ENCODE measurements around the gene KRTAP10-9.
"Not testable (repeated sequence)": the region's sequence is repeated elsewhere in the genome, so short reads cannot be mapped to it uniquely, and the experiment has no call there.

The KRTAP10-9 gene, protein sequence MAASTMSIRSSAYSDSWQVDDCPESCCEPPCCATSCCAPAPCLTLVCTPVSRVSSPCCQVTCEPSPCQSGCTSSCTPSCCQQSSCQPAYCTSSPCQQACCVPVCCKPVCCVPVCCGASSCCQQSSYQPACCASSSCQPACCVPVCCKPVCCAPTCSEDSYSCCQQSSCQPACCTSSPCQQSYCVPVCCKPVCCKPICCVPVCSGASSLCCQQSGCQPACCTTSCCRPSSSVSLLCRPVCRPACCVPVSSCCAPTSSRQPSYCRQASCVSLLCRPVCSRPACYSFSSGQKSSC

DNA sequence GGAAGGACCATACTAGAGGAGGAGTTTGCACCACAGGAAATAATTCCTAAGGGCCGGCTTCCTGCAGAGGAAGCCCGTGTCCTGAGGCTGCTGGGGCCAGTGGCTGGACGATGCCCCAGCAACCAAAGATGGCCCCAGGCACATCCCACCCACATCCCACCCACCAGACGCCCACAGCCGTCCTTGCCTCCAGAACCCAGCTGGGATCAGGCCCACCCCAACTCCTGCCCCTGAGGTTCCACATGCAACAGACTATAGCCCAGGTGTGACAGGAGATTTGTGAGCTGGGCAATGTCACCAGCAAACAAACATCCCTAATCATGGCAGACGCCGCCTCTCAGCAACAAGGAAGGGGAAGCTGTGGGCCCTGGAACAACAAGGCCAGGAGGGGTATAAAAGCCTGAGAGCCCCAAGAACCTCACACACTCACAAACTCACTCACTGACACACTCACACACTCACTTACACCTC, at the start of gene KRTAP10-9:
Gene KRTAP10-9, plus strand, starts transcription at position 421 of the 471 bp plus-strand sequence. CDS start 79 bp downstream, outside the sequence.
- no peak for DNase-seq

DNA sequence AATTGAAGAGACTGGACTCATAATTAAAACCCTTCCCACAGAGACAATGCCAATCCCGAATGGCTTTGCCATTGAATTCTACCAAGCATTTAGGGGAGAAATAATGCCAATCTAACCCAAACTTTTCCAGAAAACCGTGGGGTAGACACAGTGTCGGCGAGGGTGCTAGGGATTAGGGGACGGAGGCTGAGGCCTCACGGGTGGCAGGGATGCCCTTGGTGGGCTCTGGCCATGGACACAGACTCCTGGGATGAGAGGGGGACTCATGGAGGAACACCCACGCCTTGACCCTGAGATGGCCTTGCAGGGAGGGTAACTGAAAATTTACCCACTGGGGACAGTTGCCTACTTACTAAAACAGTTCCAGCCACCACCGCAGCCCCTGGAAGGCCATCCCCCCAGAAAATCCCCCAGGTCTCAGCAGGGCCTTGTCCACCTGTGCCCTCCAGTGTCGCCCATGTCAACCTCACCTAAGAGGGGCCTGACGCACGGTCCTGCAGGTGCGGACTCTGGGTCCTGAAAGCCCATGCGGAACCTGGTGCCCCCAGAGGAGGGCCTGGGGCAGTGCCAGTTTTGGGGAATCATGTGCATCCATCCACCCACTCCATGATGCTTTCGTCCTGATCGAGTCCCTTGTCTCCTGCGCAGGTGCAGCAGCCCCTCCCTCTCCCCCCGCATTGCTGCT, 48.4 kb upstream of the KRTAP10-9 start:
- DNase-seq, result no peak

- no peak for DNase-seq
Measured at GRCh38 chr21:44579056-44579832, 47.6 kb upstream of the KRTAP10-9 start.

DNA sequence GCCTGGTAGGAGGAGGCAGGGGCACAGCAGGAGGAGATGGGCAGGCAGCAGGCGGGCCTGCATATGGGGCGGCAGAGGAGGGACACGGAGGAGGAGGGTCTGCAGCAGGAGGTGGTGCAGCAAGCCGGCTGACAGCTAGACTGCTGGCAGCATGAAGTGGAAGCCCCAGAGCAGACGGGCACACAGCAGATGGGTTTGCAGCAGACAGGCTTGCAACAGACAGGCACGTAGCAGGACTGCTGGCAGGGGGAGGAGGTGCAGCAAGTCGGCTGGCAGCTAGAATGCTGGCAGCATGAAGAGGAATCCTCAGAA, 47.1 kb upstream of the KRTAP10-9 start:
- no peak for DNase-seq

DNA sequence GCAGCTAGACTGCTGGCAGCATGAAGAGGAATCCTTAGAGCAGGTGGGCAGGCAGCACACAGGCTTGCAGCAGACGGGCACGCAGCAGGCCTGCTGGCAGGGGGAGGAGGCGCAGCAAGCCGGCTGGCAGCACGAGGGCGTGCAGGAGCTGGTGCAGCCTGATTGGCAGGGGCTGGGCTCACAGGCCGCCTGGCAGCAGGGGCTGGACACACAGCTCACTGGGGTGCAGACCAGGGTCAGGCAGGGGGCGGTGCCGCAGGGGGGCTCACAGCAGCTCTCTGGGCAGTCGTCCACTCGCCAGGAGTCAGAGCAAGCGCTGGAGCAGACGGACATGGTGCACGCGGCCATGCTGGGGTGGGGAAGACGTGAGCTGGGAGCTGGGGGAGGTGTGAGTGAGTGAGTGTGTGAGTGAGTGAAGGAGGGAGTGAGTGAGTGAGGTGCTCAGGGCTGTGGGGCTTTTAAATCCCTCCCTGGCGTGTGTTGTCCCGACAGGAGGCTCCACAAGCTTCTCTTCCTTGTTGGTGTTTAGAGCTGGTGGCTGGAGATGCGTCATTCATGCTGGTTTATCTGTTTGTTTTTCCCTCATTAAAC, 46.6 kb upstream of the KRTAP10-9 start, which contains the start of gene KRTAP10-5:
Gene KRTAP10-5, minus strand, starts transcription at position 374 of the 591 bp plus-strand sequence. Its CDS starts 26 bp downstream, at position 348.
- DNase-seq, result not testable (repeated sequence)

- DNase-seq, result no peak
Measured at GRCh38 chr21:44581158-44581557, 45.7 kb upstream of the KRTAP10-9 start.

GRCh38 chr21:44582055-44582454, 44.8 kb upstream of the KRTAP10-9 start:
- DNase-seq, result no peak

GRCh38 chr21:44583089-44583799, 43.6 kb upstream of the KRTAP10-9 start:
- no peak for DNase-seq

GRCh38 chr21:44583800-44584147, 43.1 kb upstream of the KRTAP10-9 start:
- no peak for DNase-seq

DNA sequence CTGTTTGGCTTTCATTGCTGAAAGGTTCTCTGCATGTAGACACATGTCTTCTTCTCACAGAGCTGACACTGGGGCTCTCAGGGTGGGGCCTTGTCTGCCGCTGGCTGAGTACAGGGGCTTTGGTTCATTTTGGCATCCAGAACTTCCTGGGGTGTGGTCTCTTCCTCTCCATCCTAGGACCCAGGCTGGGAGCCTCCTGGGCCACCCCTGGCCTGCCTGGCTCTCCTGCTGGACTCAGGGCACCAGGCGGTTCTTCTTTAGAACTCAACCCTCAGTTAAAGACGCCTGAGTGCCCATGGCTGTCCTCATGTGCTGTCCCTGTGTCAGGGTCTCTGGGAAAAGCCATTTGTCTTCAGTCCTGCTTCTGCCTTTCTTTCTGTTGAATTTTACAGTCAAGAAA, 41.0 kb upstream of the KRTAP10-9 start:
- no peak for DNase-seq

- DNase-seq, result no peak
Measured at GRCh38 chr21:44589094-44589493, 37.8 kb upstream of the KRTAP10-9 start.

DNA sequence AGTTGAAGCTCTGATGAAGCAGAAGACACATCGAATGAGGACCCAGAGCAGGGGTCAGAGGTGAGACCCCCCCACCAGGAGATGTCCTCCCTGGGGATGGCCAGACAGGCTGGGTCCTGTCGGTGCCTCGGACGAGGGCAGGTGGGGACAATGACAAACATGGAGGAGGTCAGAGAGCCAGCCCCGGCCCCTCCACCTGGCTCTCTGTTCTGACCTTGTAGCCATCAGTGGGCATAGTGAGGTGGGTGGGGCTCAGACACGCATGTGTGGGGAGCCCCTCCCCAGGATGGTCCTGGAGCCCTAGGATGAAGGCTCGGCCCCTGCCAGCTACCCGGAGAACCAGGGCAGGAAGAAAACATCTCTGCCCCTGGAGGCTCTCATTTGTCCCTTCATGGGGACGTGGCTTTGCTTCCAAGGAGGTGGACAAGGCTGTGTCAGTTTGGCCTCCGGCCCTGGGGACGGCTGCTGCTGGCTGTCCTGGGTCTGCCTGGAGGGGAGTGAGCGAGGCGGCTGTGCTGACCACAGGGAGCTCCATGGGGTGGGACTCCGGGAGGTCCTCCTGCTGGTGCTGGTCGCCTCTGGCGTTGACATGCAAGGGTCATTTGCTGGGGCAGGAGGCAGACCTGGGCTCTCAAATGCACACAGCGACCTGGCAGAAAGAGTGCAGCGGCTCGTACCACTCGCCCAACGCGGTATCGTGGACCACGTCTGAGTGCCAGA, 37.1 kb upstream of the KRTAP10-9 start:
- DNase-seq, result no peak

DNA sequence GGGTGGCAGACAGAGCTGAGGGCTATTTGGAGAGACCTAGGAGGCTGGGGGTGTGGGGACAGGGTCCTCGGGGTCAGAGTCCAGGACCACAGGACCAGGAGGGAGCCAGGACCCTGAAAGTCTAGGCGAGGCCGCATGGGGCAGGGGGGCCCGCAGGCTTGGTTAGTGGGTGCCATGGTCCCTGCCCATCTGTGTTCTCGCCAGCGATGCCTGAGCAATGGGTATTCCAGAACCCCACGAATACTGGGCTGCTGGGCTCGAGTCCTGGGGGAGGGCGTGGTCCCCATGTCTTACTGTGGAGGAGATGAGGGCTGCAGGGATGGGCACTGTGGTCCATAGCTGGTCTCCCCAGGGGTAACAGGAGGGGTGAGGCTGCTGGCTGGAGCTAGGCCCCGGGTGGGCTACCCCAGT, 36.6 kb upstream of the KRTAP10-9 start:
- no peak for DNase-seq

DNA sequence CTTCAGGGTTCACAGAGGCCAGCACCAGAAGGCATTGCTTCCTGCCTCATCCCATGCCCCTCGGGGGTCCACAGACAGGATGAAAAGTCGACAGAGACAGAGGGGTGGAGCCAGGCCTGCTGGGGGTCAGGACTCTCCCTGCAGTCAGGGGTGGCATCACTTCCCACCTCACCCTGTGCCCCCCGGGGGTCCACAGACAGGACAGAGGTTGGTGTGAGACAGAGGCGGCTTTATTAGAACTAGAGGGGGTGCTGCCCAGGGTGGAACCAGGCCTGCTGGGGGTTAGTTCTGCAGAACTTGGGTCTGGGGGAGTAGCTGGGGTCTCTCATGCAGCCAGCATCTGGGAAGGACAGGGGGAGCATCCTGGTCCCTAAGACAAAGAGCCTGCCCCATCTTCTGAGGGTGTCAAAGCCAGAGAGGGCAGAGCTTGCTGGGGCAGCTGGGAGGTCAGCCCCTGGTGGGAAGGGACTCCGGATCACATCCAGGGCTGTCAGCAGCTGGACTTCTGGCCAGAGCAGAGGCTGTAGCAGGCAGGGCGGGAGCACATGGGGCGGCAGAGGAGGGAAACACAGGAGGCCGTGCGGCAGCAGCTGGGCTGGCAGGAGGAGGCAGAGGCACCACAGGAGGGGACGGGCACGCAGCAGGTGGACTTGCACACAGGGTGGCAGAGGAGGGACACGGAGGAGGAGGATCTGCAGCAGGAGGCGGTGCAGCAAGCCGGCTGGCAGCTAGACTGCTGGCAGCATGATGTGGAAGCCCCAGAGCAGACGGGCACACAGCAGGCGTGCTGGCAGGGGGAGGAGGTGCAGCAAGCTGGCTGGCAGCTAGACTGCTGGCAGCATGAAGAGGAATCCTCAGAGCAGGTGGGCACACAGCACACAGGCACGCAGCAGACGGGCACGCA, 35.7 kb upstream of the KRTAP10-9 start:
- peak; percentile 22 for DNase-seq

GRCh38 chr21:44591801-44592130, 35.1 kb upstream of the KRTAP10-9 start:
- not testable (repeated sequence) for DNase-seq

DNA sequence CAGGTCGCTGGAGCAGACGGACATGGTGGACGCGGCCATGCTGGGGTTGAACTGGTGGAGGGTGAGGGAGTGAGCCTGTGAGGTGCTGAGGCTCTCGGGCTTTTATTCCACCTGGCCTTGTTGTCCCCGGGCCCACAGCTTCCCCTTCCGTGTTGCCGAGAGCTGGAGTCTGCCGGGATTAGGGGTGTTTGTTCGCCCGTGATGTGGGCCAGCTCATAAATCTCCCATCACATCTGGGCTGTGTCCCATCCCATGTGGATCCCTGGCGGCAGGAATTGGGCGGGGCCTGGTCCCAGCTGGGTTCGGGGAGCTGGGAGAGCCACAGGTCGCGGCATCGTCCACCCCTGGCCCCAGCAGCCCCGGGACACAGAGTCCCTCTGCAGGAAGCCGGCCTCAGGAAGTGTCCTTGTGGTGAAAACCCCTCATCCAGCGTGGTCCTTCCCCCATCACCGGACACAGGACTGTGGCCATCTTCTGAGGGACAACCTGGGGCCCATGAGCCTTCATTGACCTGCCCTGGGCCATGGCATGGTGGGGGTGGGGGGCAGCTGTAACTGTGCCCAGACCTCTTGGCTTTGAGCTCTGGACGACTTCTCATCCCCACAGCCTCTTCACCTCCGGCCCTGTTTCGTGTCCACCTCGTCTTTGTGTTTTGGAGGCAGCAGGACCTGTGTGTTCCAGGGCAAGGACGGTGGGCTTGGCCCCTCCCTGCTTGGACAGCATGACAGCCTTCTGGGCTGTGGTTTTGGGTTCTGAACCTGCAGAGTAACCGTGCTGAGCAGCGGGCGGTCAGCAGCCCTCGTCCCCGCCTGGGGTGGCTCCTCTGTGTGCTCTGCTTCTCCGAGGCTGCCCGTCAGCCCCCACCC, 34.2 kb upstream of the KRTAP10-9 start, which contains the start of gene KRTAP10-6:
Gene KRTAP10-6, minus strand, starts transcription at position 60 of the 866 bp plus-strand sequence. Its CDS starts 21 bp downstream, at position 39.
- peak; percentile 24 for DNase-seq

GRCh38 chr21:44593598-44594405, 33.1 kb upstream of the KRTAP10-9 start:
- DNase-seq, result peak; percentile 17

GRCh38 chr21:44594406-44594916, 32.4 kb upstream of the KRTAP10-9 start:
- DNase-seq, result no peak

DNA sequence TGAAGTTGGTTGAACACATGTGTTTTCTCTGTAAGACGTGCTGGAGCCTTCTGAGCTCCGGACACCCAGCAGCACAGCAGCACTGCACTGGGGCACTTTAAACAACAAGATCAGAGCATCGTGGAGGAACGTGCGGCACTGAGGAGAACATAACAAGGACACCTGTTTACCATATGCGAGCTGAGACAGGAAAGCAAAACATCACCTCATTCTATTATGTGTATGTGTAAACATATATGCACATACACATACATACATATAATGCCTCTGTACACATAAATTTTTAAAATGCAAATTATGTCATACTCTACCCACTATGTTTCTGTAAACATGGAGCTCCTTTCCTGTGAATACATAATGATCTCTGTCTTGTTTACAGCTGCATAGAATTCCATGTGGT, 31.4 kb upstream of the KRTAP10-9 start:
- no peak for DNase-seq
